Prostate gland (tissue), 2 donors: ENCODE results near the gene TSEN34.

Experiments used
- POLR2A ChIP-seq: fragments of 450-650 bp; IDR thresholded peaks from one replicate; pipeline ENCODE4 v1.6.1; 2016; ENCODE audit warnings: antibody characterized with exemption, mild to moderate bottlenecking
- POLR2AphosphoS5 ChIP-seq: sonication (generic); formaldehyde crosslinking; IDR thresholded peaks from one replicate; pipeline ENCODE4 v1.6.1; 2017; ENCODE audit warnings: antibody characterized with exemption
- TF ChIP-seq, protein P1 (sequence below), 4 experiments: fragments of 200-600 bp in 2 of 4; fragments of 450-650 bp in 2 of 4; sonication (generic) in 2 of 4; IDR thresholded peaks; 1 replicate in 3 of 4; 2 replicates in 1 of 4; pipeline ENCODE4 v1.5.1; 2016 to 2019; ENCODE audit warnings: antibody characterized with exemption in 4 of 4, mild to moderate bottlenecking in 2 of 4, moderate library complexity in 2 of 4

DNA sequence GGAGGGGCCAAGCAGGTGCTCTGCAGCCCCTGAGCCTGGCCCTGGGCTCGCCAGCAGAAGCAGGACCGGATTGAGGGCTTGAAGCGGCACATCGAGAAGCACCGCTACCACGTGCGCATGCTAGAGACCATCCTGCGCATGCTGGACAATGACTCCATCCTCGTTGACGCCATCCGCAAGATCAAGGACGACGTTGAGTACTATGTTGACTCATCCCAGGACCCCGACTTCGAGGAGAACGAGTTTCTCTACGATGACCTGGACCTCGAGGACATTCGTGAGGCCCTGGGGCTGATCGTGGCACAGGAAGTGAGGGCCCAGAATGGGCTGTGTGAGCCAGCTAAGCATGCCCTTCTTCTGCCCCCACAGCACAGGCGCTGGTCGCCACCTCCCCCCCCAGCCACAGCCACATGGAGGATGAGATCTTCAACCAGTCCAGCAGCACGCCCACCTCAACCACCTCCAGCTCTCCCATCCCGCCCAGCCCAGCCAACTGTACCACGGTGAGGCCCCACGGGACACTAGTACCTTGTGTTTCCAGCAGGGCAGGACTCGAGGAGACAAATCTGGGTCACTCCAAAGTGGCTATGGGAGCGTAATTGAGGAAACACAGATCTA is 45.5 kb upstream of the TSEN34 start:
- TF ChIP-seq, protein P1, sequence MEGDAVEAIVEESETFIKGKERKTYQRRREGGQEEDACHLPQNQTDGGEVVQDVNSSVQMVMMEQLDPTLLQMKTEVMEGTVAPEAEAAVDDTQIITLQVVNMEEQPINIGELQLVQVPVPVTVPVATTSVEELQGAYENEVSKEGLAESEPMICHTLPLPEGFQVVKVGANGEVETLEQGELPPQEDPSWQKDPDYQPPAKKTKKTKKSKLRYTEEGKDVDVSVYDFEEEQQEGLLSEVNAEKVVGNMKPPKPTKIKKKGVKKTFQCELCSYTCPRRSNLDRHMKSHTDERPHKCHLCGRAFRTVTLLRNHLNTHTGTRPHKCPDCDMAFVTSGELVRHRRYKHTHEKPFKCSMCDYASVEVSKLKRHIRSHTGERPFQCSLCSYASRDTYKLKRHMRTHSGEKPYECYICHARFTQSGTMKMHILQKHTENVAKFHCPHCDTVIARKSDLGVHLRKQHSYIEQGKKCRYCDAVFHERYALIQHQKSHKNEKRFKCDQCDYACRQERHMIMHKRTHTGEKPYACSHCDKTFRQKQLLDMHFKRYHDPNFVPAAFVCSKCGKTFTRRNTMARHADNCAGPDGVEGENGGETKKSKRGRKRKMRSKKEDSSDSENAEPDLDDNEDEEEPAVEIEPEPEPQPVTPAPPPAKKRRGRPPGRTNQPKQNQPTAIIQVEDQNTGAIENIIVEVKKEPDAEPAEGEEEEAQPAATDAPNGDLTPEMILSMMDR (IDR thresholded peaks at IDR 0.05) = no peak
- TF ChIP-seq POLR2A (no peak), POLR2AphosphoS5 (no peak)
